Activated CD8-positive, alpha-beta memory T cell treated with anti-CD3 and anti-CD28 coated beads, Interleukin-2, amount 50 U/mL, for 1 hour (primary cell): ENCODE results near the gene SPOCK1.
"Not testable (repeated sequence)": the region's sequence is repeated elsewhere in the genome, so short reads cannot be mapped to it uniquely, and the experiment has no call there.

Source experiments
- DNase-seq: peaks from one replicate; pipeline ENCODE4 v3.0.0-alpha.2; 2020; ENCODE audit errors: extremely low read depth

SPOCK1 gene

GRCh38 chr5:137264041-137264440, 235.1 kb downstream of the SPOCK1 start:
- DNase-seq = no peak

GRCh38 chr5:137263371-137264005, 235.6 kb downstream of the SPOCK1 start:
- no peak for DNase-seq

GRCh38 chr5:137262818-137263217, 236.3 kb downstream of the SPOCK1 start:
- no peak for DNase-seq

GRCh38 chr5:137260820-137261695, 238.1 kb downstream of the SPOCK1 start:
- DNase-seq = no peak

GRCh38 chr5:137259115-137259514, 240.0 kb downstream of the SPOCK1 start:
- not testable (repeated sequence) for DNase-seq

- no peak for DNase-seq
Observed at GRCh38 chr5:137254119-137255090, 244.7 kb downstream of the SPOCK1 start.

GRCh38 chr5:137252512-137252911, 246.6 kb downstream of the SPOCK1 start:
- DNase-seq = no peak

- no peak for DNase-seq
Observed at GRCh38 chr5:137250421-137250820, 248.7 kb downstream of the SPOCK1 start.

GRCh38 chr5:137248527-137248926, 250.6 kb downstream of the SPOCK1 start:
- DNase-seq = no peak

GRCh38 chr5:137245438-137245837, 253.7 kb downstream of the SPOCK1 start:
- no peak for DNase-seq

GRCh38 chr5:137240285-137240684, 258.8 kb downstream of the SPOCK1 start:
- no peak for DNase-seq

- no peak for DNase-seq
Observed at GRCh38 chr5:137236849-137237507, 262.1 kb downstream of the SPOCK1 start.

GRCh38 chr5:137236252-137236651, 262.9 kb downstream of the SPOCK1 start:
- no peak for DNase-seq

- no peak for DNase-seq
Observed at GRCh38 chr5:137234973-137235943, 263.9 kb downstream of the SPOCK1 start.

- no peak for DNase-seq
Observed at GRCh38 chr5:137233726-137234125, 265.4 kb downstream of the SPOCK1 start.

GRCh38 chr5:137233304-137233703, 265.8 kb downstream of the SPOCK1 start:
- not testable (repeated sequence) for DNase-seq

- DNase-seq = no peak
Observed at GRCh38 chr5:137231540-137231939, 267.6 kb downstream of the SPOCK1 start.

- DNase-seq = no peak
Observed at GRCh38 chr5:137228816-137229215, 270.3 kb downstream of the SPOCK1 start.

GRCh38 chr5:137226081-137226480, 273.0 kb downstream of the SPOCK1 start:
- DNase-seq = no peak
